Amygdala (tissue), 56 donors: ENCODE data around the gene PHTF2.

Experiments used
- DNase-seq, 56 donors: peaks; one replicate each; lab custom pipeline; 2025; lab: John Stamatoyannopoulos, UW

PHTF2 gene

GRCh38 chr7:77791956-77792355 is 6.6 kb upstream of the PHTF2 start:
- DNase-seq, result no peak

GRCh38 chr7:77794000-77794399 is 4.6 kb upstream of the PHTF2 start:
- DNase-seq, result no peak

- DNase-seq, result no peak
Measured at GRCh38 chr7:77796109-77796508, 2.5 kb upstream of the PHTF2 start.

GRCh38 chr7:77796960-77797359 is 1.6 kb upstream of the PHTF2 start:
- no peak for DNase-seq

- DNase-seq, result peak in 18 of 56 donors; percentile 27 to 75 (median 58)
Measured at GRCh38 chr7:77797734-77798393, 709 bp upstream of the PHTF2 start.

GRCh38 chr7:77799078-77799964 is 748 bp downstream of the PHTF2 start:
- DNase-seq, result peak in 40 of 56 donors; percentile 6 to 65 (median 38)

- no peak for DNase-seq
Measured at GRCh38 chr7:77800158-77800557, 1.6 kb downstream of the PHTF2 start.

GRCh38 chr7:77800730-77801129 is 2.2 kb downstream of the PHTF2 start:
- DNase-seq, result no peak

- no peak for DNase-seq
Measured at GRCh38 chr7:77802557-77803405, 4.2 kb downstream of the PHTF2 start.

GRCh38 chr7:77806425-77806824 is 7.9 kb downstream of the PHTF2 start:
- DNase-seq, result no peak

- DNase-seq, result no peak
Measured at GRCh38 chr7:77808517-77808916, 9.9 kb downstream of the PHTF2 start.

GRCh38 chr7:77811516-77812289 is 13.1 kb downstream of the PHTF2 start:
- no peak for DNase-seq

GRCh38 chr7:77812290-77812685 is 13.7 kb downstream of the PHTF2 start:
- DNase-seq, result no peak

- DNase-seq, result no peak
Measured at GRCh38 chr7:77813180-77813579, 14.6 kb downstream of the PHTF2 start.

GRCh38 chr7:77819021-77819420 is 20.4 kb downstream of the PHTF2 start:
- no peak for DNase-seq

GRCh38 chr7:77820967-77821366 is 22.4 kb downstream of the PHTF2 start:
- no peak for DNase-seq

- DNase-seq, result no peak
Measured at GRCh38 chr7:77822269-77822668, 23.7 kb downstream of the PHTF2 start.

- DNase-seq, result no peak
Measured at GRCh38 chr7:77823787-77824186, 25.2 kb downstream of the PHTF2 start.

- no peak for DNase-seq
Measured at GRCh38 chr7:77824636-77825035, 26.1 kb downstream of the PHTF2 start.

- no peak for DNase-seq
Measured at GRCh38 chr7:77825131-77825530, 26.6 kb downstream of the PHTF2 start.
